ACHN (cell line): ENCODE results near the gene ATP5F1E.

Experiments used
- DNase-seq: peaks from one replicate; pipeline ENCODE4 v3.0.0-alpha.2; 2015
- in situ Hi-C: cut with HindIII; loops from 2 replicates; pipeline ENCODE4 v1.10.0; 2017; ENCODE audit warnings: low sequenced_read_pairs, low pct_ligation_motif_present, low pct_unique_long_range_greater_than_20kb

The ATP5F1E gene

DNA sequence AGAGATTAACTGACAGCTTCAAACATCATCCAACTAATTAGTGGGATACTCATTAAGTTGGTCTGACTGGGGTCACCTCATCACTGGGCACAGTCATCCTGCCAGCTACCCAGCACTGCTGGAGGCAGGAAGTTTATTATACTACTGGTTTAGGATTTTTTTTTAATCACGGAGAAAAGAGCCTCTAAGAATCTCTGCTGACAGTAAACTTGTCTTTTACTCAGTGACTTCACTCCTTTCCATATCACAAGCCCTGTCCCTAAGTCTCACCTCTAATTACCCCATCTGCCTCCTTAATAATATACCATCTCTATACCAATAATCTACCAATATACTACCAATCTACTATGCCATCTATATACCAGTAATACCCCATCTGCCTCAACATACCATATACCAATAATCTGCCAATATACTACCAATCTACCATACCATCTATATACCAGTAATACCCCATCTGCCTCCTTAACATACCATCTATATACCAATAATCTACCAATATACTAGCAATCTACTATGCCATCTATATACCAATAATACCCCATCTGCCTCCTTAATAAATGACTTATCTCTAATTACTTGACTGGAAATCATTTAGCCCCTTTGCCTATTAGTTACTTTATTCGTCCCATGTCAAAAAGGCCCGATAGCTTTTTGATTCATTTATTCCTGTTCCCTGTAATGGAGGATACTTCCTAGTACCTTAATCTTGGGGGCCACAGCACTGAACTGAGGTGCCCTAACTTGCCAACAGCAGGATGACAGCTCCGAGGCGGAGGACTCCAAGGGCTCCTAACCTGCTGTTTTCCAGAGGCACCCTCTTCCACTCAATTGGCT is 5.0 kb downstream of the ATP5F1E start:
- in situ Hi-C loops, result no loop called here
- no peak for DNase-seq

DNA sequence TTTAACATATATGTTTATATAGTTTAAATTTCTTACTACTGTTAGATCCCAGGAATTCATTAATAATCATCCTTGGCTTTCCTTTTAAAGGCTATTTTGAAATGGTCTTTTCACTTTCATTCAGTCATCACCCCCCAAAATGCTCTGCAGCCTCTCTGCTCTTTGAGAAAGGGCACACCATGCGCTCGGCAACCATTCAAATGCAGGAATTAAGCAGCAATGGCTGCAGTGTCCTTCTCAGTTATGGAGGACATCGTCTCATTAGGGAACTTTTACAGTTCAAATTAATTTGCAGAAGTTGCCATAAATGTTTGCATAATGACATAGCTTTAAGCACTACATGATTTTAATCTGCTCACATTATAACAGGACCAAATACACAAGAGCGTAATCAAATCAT is 6.6 kb downstream of the ATP5F1E start:
- no peak for DNase-seq
- in situ Hi-C loops, result no loop called here

DNA sequence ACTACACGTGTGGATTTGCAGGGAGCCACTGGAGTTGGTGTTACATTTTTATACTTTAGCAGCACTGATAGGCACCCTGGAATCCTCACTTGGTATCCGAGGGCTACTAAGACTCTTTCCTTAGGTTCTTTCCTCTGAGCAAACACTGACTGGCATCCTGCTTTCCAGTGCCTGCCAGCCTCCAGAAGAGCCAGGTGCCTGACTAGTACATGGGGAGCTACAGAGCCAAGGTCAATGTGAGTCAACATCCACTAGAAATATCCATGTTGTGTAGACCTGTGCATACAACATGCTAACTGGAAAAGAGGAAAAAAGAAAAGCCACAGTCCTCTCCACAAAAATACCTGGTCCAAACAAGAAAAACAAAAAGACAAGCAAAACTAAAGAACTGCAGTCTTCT is 7.0 kb downstream of the ATP5F1E start:
- DNase-seq, result no peak
- in situ Hi-C loops, result no loop called here

DNA sequence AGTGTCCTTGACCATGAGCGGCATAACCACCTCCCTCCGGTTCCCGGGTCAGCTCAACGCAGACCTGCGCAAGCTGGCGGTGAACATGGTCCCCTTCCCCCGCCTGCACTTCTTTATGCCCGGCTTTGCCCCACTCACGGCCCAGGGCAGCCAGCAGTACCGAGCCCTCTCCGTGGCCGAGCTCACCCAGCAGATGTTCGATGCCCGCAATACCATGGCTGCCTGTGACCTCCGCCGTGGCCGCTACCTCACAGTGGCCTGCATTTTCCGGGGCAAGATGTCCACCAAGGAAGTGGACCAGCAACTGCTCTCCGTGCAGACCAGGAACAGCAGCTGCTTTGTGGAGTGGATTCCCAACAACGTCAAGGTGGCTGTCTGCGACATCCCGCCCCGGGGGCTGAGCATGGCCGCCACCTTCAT is 8.0 kb downstream of the ATP5F1E start:
- no peak for DNase-seq
- in situ Hi-C loops, result no loop called here

DNA sequence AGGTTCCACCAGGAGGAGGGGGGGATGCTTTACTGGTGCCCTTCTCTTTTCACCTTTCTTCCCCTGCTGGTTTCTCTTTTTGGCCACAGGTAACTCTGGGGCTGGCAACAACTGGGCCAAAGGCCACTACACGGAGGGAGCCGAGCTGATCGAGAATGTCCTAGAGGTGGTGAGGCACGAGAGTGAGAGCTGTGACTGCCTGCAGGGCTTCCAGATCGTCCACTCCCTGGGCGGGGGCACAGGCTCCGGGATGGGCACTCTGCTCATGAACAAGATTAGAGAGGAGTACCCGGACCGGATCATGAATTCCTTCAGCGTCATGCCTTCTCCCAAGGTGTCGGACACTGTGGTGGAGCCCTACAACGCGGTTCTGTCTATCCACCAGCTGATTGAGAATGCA is 8.5 kb downstream of the ATP5F1E start:
- in situ Hi-C loops, result no loop called here
- no peak for DNase-seq

DNA sequence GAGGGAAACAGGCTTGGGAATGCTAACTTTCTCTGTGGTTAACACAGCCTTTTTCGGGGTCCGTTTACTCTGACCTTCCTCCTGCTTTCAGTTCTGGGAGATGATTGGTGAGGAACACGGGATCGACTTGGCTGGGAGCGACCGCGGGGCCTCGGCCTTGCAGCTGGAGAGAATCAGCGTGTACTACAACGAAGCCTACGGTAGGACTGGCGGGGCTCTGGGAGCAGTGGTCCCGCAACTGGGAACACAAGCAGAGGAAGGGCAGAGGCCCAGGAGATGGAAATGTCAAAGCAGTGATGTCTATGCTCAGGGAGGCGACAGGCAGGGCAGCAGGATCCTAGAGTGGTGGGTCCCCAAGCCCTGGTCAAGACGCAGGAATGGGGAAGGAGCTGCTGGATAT is 9.4 kb downstream of the ATP5F1E start:
- DNase-seq, result no peak
- in situ Hi-C loops, result no loop called here

DNA sequence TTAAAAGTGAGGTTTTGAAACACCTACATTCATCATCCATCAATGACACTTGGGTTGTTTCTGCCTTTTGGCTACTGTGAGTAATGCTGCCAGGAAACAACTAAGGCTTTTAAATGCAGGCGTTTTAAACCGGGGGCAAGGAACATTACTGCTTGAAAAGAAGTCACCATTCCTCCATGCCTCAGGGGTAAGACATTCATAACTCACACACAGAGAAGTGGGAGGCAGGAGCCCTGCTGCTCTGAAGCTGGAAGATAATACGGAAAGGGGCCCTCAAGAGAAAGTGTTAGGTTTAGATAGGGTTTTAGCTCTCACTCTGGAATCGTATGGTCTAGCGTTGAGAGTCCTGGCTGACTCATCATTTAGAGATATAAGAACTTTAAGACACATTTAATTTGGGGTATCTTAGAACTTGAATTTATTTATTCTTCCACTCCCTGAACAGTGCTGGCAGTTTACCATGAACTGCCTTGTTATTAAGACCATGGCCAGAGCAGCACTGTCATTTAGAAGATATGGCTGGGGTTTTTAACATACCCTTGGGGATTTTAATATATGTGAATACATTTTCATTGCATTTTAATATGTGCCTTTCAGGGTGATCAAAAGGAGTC is 11.1 kb downstream of the ATP5F1E start:
- in situ Hi-C loops, result no loop called here
- DNase-seq, result no peak

DNA sequence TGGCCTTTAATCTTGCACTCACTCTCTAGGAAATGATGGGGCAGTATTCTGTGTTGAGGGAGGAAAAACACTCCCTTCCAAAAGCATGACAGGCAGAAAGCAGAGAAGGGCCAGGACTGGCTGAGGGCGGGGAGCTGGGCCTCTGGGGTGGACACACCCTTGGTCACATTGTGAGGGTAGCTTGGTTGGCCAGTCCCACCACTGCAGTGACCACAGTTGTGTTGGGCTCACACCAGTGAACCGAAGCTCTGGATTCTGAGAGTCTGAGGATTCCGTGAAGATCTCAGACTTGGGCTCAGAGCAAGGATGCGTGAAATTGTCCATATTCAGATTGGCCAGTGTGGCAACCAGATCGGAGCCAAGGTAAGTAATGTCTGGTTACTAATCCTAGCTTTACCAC is 12.9 kb downstream of the ATP5F1E start, which contains the start of gene TUBB1:
Gene TUBB1 (plus strand): TSS at position 213 of the 400 bp plus-strand sequence. CDS start 94 bp downstream, at position 307.
- DNase-seq, result no peak
- in situ Hi-C loops, result no loop called here

DNA sequence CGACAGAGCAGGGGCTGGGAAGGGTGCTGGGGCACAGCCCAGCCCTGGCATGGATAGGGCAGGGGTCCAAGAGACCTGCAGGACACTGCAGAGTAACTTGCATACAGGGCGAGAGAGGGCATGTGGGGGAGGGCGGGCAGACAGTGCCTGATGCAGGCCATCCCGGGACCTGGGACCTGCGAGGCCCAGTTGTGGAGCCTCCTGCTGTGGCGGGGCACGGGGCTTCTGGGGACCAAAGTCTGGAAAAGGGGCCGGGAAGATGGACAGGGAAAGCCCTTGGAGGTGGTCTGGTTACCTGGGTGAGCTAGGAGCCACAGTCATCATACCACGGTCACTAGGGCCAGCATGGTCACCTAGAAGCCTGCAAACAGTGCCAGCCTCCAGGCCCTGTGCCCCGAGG is 13.3 kb downstream of the ATP5F1E start:
- DNase-seq, result no peak
- in situ Hi-C loops, result no loop called here

DNA sequence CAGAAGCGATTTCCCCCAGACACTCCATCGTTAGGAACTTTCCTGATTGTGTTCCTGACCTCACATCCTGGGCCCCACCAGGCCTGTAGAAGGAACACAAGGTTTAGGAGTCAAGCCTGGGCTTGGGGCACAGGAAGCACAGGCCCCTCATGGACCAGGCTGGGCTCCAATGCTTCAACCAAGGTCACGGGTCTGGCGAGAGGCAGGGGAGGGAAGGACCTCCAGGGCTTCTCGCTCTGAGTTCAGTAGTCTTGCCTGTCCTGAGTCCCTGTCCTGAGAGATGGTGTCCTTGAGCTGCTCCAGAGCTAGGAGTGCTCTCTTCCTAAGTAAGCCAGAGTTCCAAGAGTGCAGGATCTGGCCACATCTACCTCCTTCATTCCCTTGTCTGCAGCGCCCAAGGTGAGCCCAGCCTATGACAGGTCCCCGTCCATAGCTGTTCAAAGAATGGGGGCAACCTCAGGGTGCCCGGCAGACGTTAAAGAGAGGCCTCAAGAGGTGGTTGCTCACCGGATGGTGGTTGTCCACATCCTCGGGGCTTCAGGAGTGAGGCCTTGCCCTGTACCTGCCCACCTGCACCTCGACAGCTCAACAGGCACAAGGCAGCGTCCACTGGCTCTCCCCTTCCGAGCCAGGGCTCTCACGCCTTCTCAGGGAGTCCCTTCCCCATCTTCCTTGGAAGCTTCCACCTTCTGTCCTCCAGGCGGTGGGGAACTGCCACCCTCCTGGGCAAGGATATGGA is 14.5 kb downstream of the ATP5F1E start:
- in situ Hi-C loops, result no loop called here
- no peak for DNase-seq

DNA sequence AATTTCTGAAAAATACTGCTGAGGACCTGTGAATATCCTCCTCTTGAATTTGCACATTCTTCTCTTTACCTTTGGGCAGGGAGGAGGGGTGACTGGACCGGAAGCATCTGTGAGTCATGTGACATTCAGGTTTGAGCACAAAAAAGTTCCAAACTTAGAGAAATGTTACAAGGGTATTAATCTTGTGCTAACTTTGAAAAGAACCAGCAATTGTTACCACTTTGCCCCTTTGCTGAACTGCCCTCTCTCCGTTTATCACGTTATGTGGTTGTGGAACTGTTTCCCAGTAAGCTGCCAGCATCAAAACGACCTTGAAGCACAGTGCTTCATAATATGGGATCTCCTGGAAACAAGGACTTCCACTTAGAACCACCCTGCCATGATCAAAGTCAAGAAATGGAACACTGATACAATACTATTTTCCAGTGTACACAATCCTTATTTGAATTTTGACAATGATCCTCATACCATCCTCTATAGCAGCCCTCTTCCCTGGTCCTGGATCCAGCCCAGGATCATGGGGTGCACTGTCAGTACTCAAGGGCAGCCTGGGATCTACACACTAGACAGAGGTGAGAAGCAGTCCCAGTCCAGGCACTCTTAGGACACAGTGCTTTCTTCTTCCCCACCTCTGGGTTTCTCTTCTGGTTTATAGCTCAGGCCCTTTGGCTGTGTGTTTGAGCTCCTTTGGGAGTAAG is 15.2 kb downstream of the ATP5F1E start:
- DNase-seq, result no peak
- in situ Hi-C loops, result no loop called here

DNA sequence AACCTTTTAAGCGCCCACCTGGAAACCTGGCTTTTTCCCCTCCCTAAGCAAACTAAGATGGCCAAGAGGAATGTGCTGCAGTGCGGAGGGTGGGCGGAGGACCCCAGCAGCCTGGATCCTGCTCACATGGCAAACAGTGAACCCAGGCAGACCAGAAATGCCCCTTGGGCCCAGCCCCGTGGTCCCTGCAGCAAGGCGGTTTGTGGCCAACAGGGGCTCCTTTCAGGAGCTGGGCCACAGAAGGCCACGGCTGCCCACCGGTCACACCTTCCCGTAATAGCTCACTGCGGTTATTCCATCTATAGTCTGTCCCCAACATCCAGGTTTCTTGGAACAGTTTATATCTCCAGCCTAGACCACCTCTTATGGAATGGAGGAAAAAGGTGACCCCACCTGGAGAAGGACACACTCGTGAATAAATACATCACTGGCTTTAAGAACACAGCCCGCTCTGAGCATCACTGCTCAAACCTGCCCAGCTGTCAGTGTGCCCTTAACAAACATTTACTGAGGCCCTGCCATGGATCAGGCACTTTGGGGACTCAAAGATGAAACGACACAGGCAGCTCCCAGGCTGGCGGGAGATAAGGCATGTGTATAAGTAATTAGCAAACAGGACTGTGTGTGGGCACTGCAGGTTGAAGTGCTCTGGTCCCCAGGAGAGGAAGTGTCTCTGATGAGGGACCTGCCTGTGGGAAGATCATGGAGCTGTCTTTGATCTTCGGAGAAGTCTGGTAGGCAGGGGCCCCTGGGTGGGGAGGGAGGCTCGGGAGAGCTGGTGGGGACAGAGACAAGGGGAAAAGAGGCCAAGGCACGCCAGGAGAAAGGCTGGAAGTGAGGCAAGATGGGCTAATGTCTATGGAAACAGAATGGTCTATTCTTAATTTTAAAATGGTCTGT is 16.1 kb downstream of the ATP5F1E start:
- in situ Hi-C loops, result no loop called here
- DNase-seq, result no peak

DNA sequence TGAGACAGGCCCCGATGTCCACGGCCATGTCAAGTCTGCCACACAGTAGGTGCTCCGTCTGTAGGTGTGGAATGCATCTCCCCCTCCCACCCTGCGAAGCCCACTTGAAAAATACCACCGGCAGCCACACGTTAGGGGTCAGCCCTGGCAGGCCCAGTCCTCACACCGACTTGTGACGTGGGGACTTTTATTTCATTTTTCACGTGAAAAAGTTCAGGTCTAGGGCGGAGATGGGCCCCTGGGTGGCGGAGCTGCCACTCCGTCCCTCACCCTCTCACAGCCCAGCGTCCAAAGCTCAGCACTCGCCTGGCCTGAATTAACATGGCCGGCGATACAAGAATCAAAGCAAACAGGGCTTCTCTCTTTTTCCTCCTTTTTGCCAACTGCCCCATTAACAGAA is 16.7 kb downstream of the ATP5F1E start:
- DNase-seq, result no peak
- in situ Hi-C loops, result no loop called here

DNA sequence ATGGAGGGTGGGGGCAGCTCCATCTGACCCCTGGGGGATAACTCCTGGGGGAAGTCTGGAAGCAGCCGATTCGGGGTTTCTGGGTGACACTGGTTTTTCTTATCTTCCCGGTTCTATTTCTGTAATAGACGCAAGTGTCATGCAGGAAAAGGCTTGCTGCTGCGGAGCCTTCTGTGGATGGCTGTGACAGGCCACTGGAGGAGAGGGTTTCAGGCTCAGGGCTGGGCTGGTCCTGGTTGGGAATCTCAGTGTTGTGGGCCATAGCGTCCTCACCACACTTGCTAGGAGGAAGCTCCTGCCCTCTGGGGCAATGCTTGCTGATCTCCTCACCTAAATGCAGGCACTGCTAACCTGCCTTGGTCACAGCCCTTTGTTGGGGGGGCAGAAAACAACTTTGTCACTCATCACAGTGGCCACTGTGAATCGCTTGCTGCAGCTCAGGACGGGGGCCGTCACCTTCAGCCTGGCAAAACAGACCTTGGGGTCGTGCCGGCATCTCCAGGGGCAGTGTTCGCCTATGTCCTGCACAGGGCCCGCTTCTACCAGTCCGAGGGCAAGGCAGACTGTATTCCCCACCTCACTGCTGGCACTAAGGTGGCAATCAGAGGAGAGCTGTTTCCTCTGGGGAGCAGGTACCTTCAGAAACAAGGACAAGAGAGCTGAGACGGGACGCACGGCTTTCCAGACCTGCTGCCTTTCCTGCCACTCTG is 17.3 kb downstream of the ATP5F1E start:
- DNase-seq, result no peak

DNA sequence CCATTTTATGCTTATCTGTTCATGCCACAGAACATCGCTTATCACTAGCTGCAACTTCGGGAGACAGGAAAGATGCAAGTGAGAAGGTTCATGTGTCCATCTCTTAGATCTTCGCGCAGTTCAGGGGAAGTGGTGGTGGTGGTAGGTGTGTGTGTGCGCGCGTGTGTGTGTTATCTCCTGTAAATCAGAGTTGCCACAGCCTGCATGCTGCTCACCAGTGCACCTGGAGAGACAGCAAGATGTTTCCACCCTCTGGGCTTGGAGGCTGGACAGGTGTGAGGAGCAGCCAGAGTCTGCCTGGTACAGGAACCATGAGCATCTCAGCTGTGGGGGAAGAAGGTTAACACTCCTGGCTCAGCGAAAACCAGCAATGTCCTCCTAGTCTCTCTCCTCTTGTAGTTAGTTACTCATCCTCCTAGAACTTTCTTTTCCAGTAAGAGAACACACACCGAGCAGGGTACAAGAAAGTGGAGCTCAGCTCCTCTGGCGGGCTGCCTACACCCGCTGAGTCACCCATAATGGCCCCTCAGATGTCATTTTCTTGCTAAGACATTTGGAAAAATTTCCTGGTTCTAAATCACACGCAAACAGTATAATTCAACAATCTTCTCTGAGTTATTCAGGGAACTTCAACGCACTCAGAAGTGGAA is 18.1 kb downstream of the ATP5F1E start:
- in situ Hi-C loops, result no loop called here
- no peak for DNase-seq

More for the DNA sequence above, 17.3 kb downstream of the ATP5F1E start:
- in situ Hi-C loops, result no loop called here

DNA sequence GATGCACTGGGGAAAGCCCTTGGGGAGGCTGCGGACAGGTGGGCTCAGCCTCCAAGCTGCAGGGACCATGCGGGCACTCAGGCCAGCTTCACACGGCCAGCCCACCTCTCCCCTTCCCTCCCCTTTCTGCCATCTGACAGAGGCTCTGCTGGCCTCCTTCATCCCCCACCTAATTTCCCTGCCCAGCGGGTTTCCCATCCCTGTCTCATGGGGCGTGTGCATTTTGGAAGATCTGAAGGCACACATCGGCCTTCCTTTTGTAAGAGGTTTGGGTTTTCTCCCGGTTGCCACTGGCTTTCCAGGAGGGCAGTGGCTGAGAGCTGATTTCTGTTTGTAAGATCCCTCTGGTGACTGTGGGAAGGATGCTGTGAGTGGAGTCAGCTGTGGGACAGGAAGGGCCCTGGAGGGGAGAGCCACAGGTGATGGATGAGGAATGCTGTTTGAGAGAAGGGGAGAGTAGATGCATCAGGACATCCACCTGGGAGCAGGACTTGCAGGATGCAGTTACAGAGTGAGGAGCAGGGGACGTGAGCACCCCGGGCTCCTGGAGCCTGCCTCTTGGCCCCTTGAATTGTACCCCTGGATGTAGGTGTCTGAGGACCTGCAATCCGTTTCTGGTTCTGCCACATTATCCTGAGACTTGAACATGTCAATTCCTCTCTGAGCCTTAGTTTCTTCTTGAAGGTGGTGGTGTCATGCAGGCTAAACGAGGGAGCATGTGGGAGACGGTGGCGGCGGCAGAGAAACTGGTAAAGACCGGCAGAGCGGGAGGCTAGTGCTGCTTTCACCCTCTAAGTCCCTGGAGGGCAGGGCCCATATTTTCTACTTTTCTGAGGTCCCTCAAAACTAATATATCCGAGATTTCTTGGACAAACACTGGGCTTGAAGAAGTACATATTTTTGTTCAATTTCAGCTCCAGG is 18.8 kb downstream of the ATP5F1E start:
- no peak for DNase-seq
- in situ Hi-C loops, result no loop called here
